Panc1 (cell line): ENCODE data around the gene CRLF1. TPM values are rescaled to one million over a fixed set of nuclear protein-coding genes. Genes with fewer than 3 reads are reported as not detected.

Source experiments
- ATAC-seq: fragments of 200-7000 bp; cut with Tn5 transposase; 2 replicates; pipeline ENCODE4 v1.9.1; 2020; ENCODE audit warnings: mild to moderate bottlenecking, moderate library complexity
- BruUV-seq: library from RNA; stranded (reverse); fragments of 400-500 nt; replicated peaks from 2 replicates; lab custom pipeline; 2021; lab: Mats Ljungman, UMichigan
- CTCF ChIA-PET: fragments of 300-600 bp; sonication (Branson Sonifier 250); formaldehyde crosslinking; loops from one replicate; lab custom pipeline; 2022; ENCODE audit warnings: antibody characterized with exemption; lab: Charles Lee
- POLR2A ChIA-PET: fragments of 300-600 bp; sonication (Branson Sonifier 250); formaldehyde crosslinking; loops from one replicate; lab custom pipeline; 2022; ENCODE audit warnings: antibody characterized with exemption; lab: Charles Lee
- DNase-seq: peaks from one replicate; pipeline ENCODE4 v3.0.0-alpha.2; 2010; ENCODE audit warnings: low read depth, low spot score
- H3K27ac ChIP-seq: 2 replicates; pipeline ENCODE4 v1.5.1; 2011; ENCODE audit warnings: mild to moderate bottlenecking, low read length, inconsistent platforms
- H3K27me3 ChIP-seq: fragments of 200-500 bp; sonication (Bioruptor generic); 2 replicates; pipeline ENCODE4 v1.6.0; 2014; ENCODE audit warnings: low read length, inconsistent platforms; ENCODE audit not compliant: control insufficient read depth, insufficient read depth
- H3K36me3 ChIP-seq: fragments of 200-500 bp; sonication (Bioruptor generic); 2 replicates; pipeline ENCODE4 v1.5.1; 2014; ENCODE audit warnings: inconsistent platforms, mild to moderate bottlenecking, low read length, moderate library complexity; ENCODE audit not compliant: control insufficient read depth, insufficient read depth
- H3K4me1 ChIP-seq: 2 replicates; pipeline ENCODE4 v1.5.1; 2011; ENCODE audit warnings: inconsistent platforms, mild to moderate bottlenecking, low read length, moderate library complexity; ENCODE audit not compliant: control insufficient read depth, insufficient read depth
- H3K4me3 ChIP-seq, 2 experiments: 2 replicates each; pipeline ENCODE4 v1.5.1; 2011 to 2012; ENCODE audit warnings: low read depth in 2 of 2, low read length in 2 of 2, mild to moderate bottlenecking in 2 of 2, inconsistent platforms in 1 of 2, moderate library complexity in 1 of 2
- H3K9me3 ChIP-seq: fragments of 200-500 bp; sonication (Bioruptor generic); 2 replicates; pipeline ENCODE4 v1.5.1; 2014; ENCODE audit warnings: low read depth, mild to moderate bottlenecking, inconsistent platforms, low read length, moderate library complexity; ENCODE audit not compliant: control insufficient read depth, insufficient read depth
- POLR2AphosphoS5 ChIP-seq: IDR thresholded peaks from 2 replicates; pipeline ENCODE4 v1.6.1; 2012; ENCODE audit warnings: mild to moderate bottlenecking, low read depth, low read length, moderate library complexity
- SIN3A ChIP-seq: IDR thresholded peaks from 2 replicates; pipeline ENCODE4 v1.6.1; 2012; ENCODE audit warnings: low read depth, mild to moderate bottlenecking, low read length, moderate library complexity, borderline replicate concordance; ENCODE audit not compliant: insufficient read depth
- TCF7L2 ChIP-seq: IDR thresholded peaks from 2 replicates; pipeline ENCODE4 v1.6.1; 2011; ENCODE audit warnings: mild to moderate bottlenecking, low read depth, low read length, inconsistent platforms
- in situ Hi-C: cut with HindIII; loops from 2 replicates; pipeline ENCODE4 v1.10.0; 2016; ENCODE audit warnings: low sequenced_read_pairs, low pct_unique_long_range_greater_than_20kb
- intact Hi-C: fragments of 100-400 bp; cut with micrococcal nuclease; formaldehyde crosslinking; loops from one replicate; pipeline ENCODE4 v1.10.0; 2022; ENCODE audit not compliant: unreplicated experiment
- total RNA-seq: library from RNA; stranded (reverse); gene quantifications from one replicate; pipeline ENCODE4 v1.2.1, GENCODE V29; 2021; ENCODE audit not compliant: unreplicated experiment
- TF ChIP-seq, protein P1 (sequence below), 2 experiments: IDR thresholded peaks; 2 replicates each; pipeline ENCODE4 v1.6.1; 2011 to 2012; ENCODE audit warnings: low read depth in 2 of 2, control low read depth in 1 of 2, low read length in 1 of 2, mild to moderate bottlenecking in 1 of 2, moderate library complexity in 1 of 2; ENCODE audit not compliant: insufficient read depth in 1 of 2
- TF ChIP-seq, protein P2 (sequence below): fragments of 450-650 bp; IDR thresholded peaks from 2 replicates; pipeline ENCODE4 v1.5.1; 2017; ENCODE audit warnings: mild to moderate bottlenecking

CRLF1 gene
- total RNA-seq, 1 experiment from 2014 or later, result 3.5 TPM

DNA sequence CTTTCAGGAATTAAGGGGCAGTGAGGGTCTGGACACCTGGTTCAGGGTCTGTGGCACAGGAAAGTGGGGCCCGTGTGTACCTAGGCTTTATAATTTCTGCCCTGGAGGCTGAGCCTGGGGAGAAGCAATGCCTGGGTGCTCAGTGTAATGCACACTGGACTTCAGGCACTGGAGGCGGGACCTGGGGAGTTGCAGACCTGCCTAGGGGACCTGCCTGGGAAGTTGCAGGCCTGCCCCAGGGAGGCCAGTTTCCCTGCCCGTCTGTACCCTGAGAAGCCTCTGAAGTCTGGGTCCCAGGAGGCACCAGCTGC lies 3.6 kb upstream of the CRLF1 start:
- no peak overlapping the region for H3K27ac ChIP-seq
- TF ChIP-seq, protein P1, sequence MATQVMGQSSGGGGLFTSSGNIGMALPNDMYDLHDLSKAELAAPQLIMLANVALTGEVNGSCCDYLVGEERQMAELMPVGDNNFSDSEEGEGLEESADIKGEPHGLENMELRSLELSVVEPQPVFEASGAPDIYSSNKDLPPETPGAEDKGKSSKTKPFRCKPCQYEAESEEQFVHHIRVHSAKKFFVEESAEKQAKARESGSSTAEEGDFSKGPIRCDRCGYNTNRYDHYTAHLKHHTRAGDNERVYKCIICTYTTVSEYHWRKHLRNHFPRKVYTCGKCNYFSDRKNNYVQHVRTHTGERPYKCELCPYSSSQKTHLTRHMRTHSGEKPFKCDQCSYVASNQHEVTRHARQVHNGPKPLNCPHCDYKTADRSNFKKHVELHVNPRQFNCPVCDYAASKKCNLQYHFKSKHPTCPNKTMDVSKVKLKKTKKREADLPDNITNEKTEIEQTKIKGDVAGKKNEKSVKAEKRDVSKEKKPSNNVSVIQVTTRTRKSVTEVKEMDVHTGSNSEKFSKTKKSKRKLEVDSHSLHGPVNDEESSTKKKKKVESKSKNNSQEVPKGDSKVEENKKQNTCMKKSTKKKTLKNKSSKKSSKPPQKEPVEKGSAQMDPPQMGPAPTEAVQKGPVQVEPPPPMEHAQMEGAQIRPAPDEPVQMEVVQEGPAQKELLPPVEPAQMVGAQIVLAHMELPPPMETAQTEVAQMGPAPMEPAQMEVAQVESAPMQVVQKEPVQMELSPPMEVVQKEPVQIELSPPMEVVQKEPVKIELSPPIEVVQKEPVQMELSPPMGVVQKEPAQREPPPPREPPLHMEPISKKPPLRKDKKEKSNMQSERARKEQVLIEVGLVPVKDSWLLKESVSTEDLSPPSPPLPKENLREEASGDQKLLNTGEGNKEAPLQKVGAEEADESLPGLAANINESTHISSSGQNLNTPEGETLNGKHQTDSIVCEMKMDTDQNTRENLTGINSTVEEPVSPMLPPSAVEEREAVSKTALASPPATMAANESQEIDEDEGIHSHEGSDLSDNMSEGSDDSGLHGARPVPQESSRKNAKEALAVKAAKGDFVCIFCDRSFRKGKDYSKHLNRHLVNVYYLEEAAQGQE (IDR thresholded peaks at IDR 0.05; ENCODE audit: insufficient read depth in 1 of 2, low read depth in 2 of 2, low read length in 1 of 2), result no peak
- no peak for TF ChIP-seq TCF7L2
- no peak for TF ChIP-seq POLR2AphosphoS5
- TF ChIP-seq SIN3A, result no peak
- TF ChIP-seq, protein P2, sequence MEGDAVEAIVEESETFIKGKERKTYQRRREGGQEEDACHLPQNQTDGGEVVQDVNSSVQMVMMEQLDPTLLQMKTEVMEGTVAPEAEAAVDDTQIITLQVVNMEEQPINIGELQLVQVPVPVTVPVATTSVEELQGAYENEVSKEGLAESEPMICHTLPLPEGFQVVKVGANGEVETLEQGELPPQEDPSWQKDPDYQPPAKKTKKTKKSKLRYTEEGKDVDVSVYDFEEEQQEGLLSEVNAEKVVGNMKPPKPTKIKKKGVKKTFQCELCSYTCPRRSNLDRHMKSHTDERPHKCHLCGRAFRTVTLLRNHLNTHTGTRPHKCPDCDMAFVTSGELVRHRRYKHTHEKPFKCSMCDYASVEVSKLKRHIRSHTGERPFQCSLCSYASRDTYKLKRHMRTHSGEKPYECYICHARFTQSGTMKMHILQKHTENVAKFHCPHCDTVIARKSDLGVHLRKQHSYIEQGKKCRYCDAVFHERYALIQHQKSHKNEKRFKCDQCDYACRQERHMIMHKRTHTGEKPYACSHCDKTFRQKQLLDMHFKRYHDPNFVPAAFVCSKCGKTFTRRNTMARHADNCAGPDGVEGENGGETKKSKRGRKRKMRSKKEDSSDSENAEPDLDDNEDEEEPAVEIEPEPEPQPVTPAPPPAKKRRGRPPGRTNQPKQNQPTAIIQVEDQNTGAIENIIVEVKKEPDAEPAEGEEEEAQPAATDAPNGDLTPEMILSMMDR, result no peak
- no peaks in the 10 kb centered on the region for H3K36me3 ChIP-seq
- peaks cover 5% of the 10 kb centered on the region; the same call in 1 of the 2 replicates for H3K4me1 ChIP-seq
- H3K4me3 ChIP-seq, result no peak overlapping the region
- BruUV-seq, result no TSS peak
- POLR2A ChIA-PET, result no interaction called here
- peaks cover 2% of the 10 kb centered on the region for H3K27me3 ChIP-seq
- no peak; the same call in 1 of the 2 replicates for ATAC-seq
- intact Hi-C loops (no loop called here), in situ Hi-C loops (no loop called here)
- CTCF ChIA-PET, result no interaction called here
- no peak for DNase-seq
- no peaks in the 10 kb centered on the region for H3K9me3 ChIP-seq

DNA sequence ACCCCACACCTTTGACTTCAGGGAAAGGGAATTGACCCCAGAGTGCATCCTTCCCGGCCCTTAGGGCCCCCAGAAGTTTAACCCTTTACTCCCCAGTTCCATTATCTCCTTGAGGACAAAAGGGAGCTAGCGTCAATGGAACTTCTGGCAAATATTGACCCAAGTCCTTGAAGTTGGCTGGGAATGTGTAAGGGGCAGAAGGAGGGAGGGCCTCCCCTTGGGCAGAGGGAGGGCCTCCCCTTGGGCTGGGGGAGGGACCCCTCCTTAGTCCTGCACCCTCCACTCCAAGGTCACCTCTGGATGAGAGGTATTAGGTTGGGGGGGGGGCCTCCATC lies 3.1 kb upstream of the CRLF1 start:
- CTCF ChIA-PET, result no interaction called here
- peaks cover 5% of the 10 kb centered on the region; the same call in 1 of the 2 replicates for H3K4me1 ChIP-seq
- in situ Hi-C loops, result no loop called here

More for the DNA sequence above, 3.1 kb upstream of the CRLF1 start:
- ATAC-seq, result no peak
- no peaks in the 10 kb centered on the region for H3K36me3 ChIP-seq
- H3K4me3 ChIP-seq, result no peak overlapping the region
- TF ChIP-seq, protein P2, result no peak
- H3K27me3 ChIP-seq, result peaks cover 2% of the 10 kb centered on the region
- BruUV-seq, result no TSS peak
- DNase-seq, result no peak
- POLR2A ChIA-PET, result no interaction called here
- H3K9me3 ChIP-seq, result no peaks in the 10 kb centered on the region
- intact Hi-C loops, result no loop called here
- H3K27ac ChIP-seq, result no peak overlapping the region
